Endothelial cell of umbilical vein (primary cell): ENCODE data around the gene CBX2. TPM values are rescaled to one million over a fixed set of nuclear protein-coding genes. Genes with fewer than 3 reads are reported as not detected.

Experiments used
- BruUV-seq: library from RNA; stranded (reverse); fragments of 400-500 nt; replicated peaks from 2 replicates; lab custom pipeline; 2021; lab: Mats Ljungman, UMichigan
- CTCF ChIA-PET: fragments of 300-600, 350-600 bp; sonication (Branson Sonifier 250); formaldehyde crosslinking; loops from one replicate; lab custom pipeline; 2021; ENCODE audit warnings: antibody characterized with exemption, inconsistent platforms; lab: Charles Lee
- POLR2A ChIA-PET: fragments of 300-600, 350-600 bp; sonication (Branson Sonifier 250); formaldehyde crosslinking; loops from one replicate; lab custom pipeline; 2021; ENCODE audit warnings: antibody characterized with exemption, inconsistent platforms; lab: Charles Lee
- DNase-seq: peaks from one replicate; pipeline ENCODE4 v3.0.0-alpha.2; 2011; ENCODE audit warnings: low read depth, low spot score
- FAIRE-seq: peaks from 2 replicates; lab custom pipeline; 2011; peaks lifted over from hg19 to GRCh38; lab: Jason Lieb, UNC
- H2AFZ ChIP-seq: 2 replicates; pipeline ENCODE4 v1.6.0; 2012; ENCODE audit warnings: low read depth, low read length, control low read depth, inconsistent platforms
- H3K27ac ChIP-seq: 2 replicates; pipeline ENCODE4 v1.5.1; 2011; ENCODE audit warnings: low read depth, mild to moderate bottlenecking, control low read depth, low read length, moderate library complexity; ENCODE audit not compliant: insufficient read depth
- H3K27me3 ChIP-seq, 2 experiments: 2 replicates each; pipeline versions ENCODE4 v1.6.0 to v1.6.1; 2011; ENCODE audit warnings: low read length in 2 of 2, mixed read lengths in 1 of 2; ENCODE audit not compliant: control insufficient read depth in 2 of 2, insufficient read depth in 2 of 2
- H3K36me3 ChIP-seq, 2 experiments: 2 replicates in 1 of 2; 3 replicates in 1 of 2; pipeline ENCODE4 v1.5.1; 2011; ENCODE audit warnings: low read length in 2 of 2, mild to moderate bottlenecking in 1 of 2, moderate library complexity in 1 of 2; ENCODE audit not compliant: control insufficient read depth in 2 of 2, insufficient read depth in 2 of 2; ENCODE audit errors: extremely low read depth in 1 of 2
- H3K4me1 ChIP-seq: 3 replicates; pipeline ENCODE4 v1.5.1; 2011; ENCODE audit warnings: mild to moderate bottlenecking, low read length; ENCODE audit not compliant: control insufficient read depth, insufficient read depth; ENCODE audit errors: extremely low read depth
- H3K4me2 ChIP-seq: 2 replicates; pipeline ENCODE4 v1.6.1; 2011; ENCODE audit warnings: low read length, control low read depth, mixed read lengths; ENCODE audit not compliant: insufficient read depth
- H3K4me3 ChIP-seq, 3 experiments: fragments of 200-600 bp in 1 of 3; sonication (generic), shearing (Covaris generic) in 1 of 3; replicated peaks in 1 of 3; 2 replicates each; pipeline ENCODE4 v1.5.1; 2011 to 2016; ENCODE audit warnings: control low read depth in 3 of 3, low read length in 3 of 3, mild to moderate bottlenecking in 2 of 3, inconsistent platforms in 1 of 3, low read depth in 1 of 3, moderate library complexity in 1 of 3; ENCODE audit not compliant: insufficient read depth in 1 of 3
- H3K79me2 ChIP-seq: 2 replicates; pipeline ENCODE4 v1.6.0; 2012; ENCODE audit warnings: low read length, inconsistent platforms; ENCODE audit not compliant: control insufficient read depth, insufficient read depth
- H3K9ac ChIP-seq: replicated peaks from 2 replicates; pipeline ENCODE3; 2011; ENCODE audit warnings: low read length, control low read depth; ENCODE audit not compliant: insufficient read depth; ENCODE audit errors: extremely low read depth
- H3K9me1 ChIP-seq: replicated peaks from 3 replicates; pipeline ENCODE4 v1.6.0; 2011; ENCODE audit warnings: mild to moderate bottlenecking, low read length; ENCODE audit not compliant: control insufficient read depth, insufficient read depth; ENCODE audit errors: extremely low read depth
- H3K9me3 ChIP-seq: replicated peaks from 2 replicates; pipeline ENCODE4 v1.5.1; 2012; ENCODE audit warnings: low read length, inconsistent platforms; ENCODE audit not compliant: control insufficient read depth, insufficient read depth
- H4K20me1 ChIP-seq: replicated peaks from 2 replicates; pipeline ENCODE3; 2011; ENCODE audit warnings: mild to moderate bottlenecking, low read length; ENCODE audit not compliant: control insufficient read depth, insufficient read depth; ENCODE audit errors: extremely low read depth
- CTCF ChIP-seq, 2 donors: IDR thresholded peaks; 1 replicate in 1 of 2; 2 replicates in 1 of 2; pipeline ENCODE4 v1.5.1; 2011; ENCODE audit warnings: low read length in 2 of 2, mild to moderate bottlenecking in 2 of 2, moderate library complexity in 2 of 2, control low read depth in 1 of 2, inconsistent platforms in 1 of 2, low read depth in 1 of 2; ENCODE audit not compliant: insufficient read depth in 1 of 2; ENCODE audit errors: extremely low read depth in 1 of 2
- EZH2 ChIP-seq: IDR thresholded peaks from 2 replicates; pipeline ENCODE4 v1.6.1; 2012; ENCODE audit warnings: borderline replicate concordance, low read depth, mild to moderate bottlenecking, moderate library complexity, low read length, inconsistent platforms; ENCODE audit not compliant: severe bottlenecking
- FOS ChIP-seq: IDR thresholded peaks from 2 replicates; pipeline ENCODE4 v1.6.1; 2011; ENCODE audit warnings: mild to moderate bottlenecking, low read length, moderate library complexity, borderline replicate concordance; ENCODE audit not compliant: insufficient read depth
- GATA2 ChIP-seq: IDR thresholded peaks from 2 replicates; pipeline ENCODE4 v1.7.0; 2011; ENCODE audit warnings: low read depth, mild to moderate bottlenecking, moderate library complexity, mixed read lengths, low read length; ENCODE audit not compliant: insufficient read length, insufficient read depth
- JUN ChIP-seq: IDR thresholded peaks from 2 replicates; pipeline ENCODE4 v1.6.1; 2011; ENCODE audit warnings: borderline replicate concordance, low read depth; ENCODE audit not compliant: insufficient read length, insufficient read depth
- MAX ChIP-seq: IDR thresholded peaks from 2 replicates; pipeline ENCODE4 v1.6.1; 2011; ENCODE audit not compliant: insufficient read depth, insufficient read length
- MYC ChIP-seq: IDR thresholded peaks from one replicate; pipeline ENCODE4 v1.6.1; 2011; ENCODE audit warnings: mild to moderate bottlenecking, low read depth, low read length
- POLR2A ChIP-seq: IDR thresholded peaks from 2 replicates; pipeline ENCODE4 v1.6.1; 2012; ENCODE audit warnings: low read depth, mild to moderate bottlenecking, control low read depth, low read length
- POLR2AphosphoS5 ChIP-seq: IDR thresholded peaks from 2 replicates; pipeline ENCODE4 v1.6.1; 2012; ENCODE audit warnings: low read depth, mild to moderate bottlenecking, control low read depth, low read length, moderate library complexity; ENCODE audit not compliant: insufficient read depth
- dilution Hi-C: fragments of 300-500 bp; cut with MboI; formaldehyde crosslinking; loops from one replicate; pipeline ENCODE4 v1.15.0; 2019; ENCODE audit warnings: low sequenced_read_pairs; ENCODE audit not compliant: extremely low pct_ligation_motif_present
- intact Hi-C: fragments of 100-400 bp; cut with micrococcal nuclease; formaldehyde crosslinking; loops from one replicate; pipeline ENCODE4 v1.10.0; 2022
- polyA plus RNA-seq, 4 experiments: library from polyadenylated mRNA; depleted of rRNA in 3 of 4; stranded (reverse) in 3 of 4; unstranded in 1 of 4; fragments of >200 nt; gene quantifications; 2 replicates each; pipeline versions ENCODE4 v1.2.1 to v1.2.3, GENCODE V29; 2011 to 2012; ENCODE audit warnings: missing spikeins in 1 of 4
- total RNA-seq: library from RNA; stranded (reverse); gene quantifications from 2 replicates; pipeline ENCODE4 v1.2.3, GENCODE V29; 2021

The CBX2 gene
- total and polyA plus RNA-seq, 2 donors (not counting 3 experiments of a cell fraction or from before 2014, with no cell fraction given): 10.5 to 20.0 TPM

GRCh38 chr17:79808763-79809529, 31.0 kb downstream of the CBX2 start:
- BruUV-seq: no TSS peak
- ChIA-PET POLR2A (interaction anchor here (0.6 kb wide), 1 partner anchor 12 kb away, joined by 5 read pairs; the partner anchor contains the start of gene CBX8), CTCF (interaction anchor here (0.7 to 3.3 kb wide), 13 partner anchors 10 to 184 kb away, joined by 3 to 20 read pairs (median 6); partner anchors contain the start of gene CBX8)
- TF ChIP-seq POLR2AphosphoS5 (no peak), POLR2A (no peak), EZH2 (peak; percentile 57), CTCF (IDR thresholded peaks at IDR 0.05; ENCODE audit: extremely low read depth in 1 of 2, insufficient read depth in 1 of 2, low read depth in 1 of 2, low read length in 2 of 2) (peak in 1 of 2 donors; percentile 6), MYC (no peak), MAX (no peak), FOS (no peak), GATA2 (no peak), JUN (no peak)
- no peak overlapping the region for H3K27ac ChIP-seq
- H4K20me1 ChIP-seq: no peaks in the 10 kb centered on the region
- H3K4me1 ChIP-seq: peaks cover 5% of the 10 kb centered on the region
- dilution Hi-C loops: no loop called here
- H3K9ac ChIP-seq: no peak overlapping the region
- H3K9me3 ChIP-seq: no peaks in the 10 kb centered on the region
- no peaks in the 10 kb centered on the region for H3K9me1 ChIP-seq
- no peak overlapping the region for H3K4me2 ChIP-seq
- no peak overlapping the region for H2AFZ ChIP-seq
- no peak for FAIRE-seq
- H3K36me3 ChIP-seq: no peaks in the 10 kb centered on the region
- intact Hi-C loops: no loop called here
- H3K79me2 ChIP-seq: no peaks in the 10 kb centered on the region
- H3K27me3 ChIP-seq: peaks cover 75 to 84% of the 10 kb centered on the region in 2 experiments
- no peak overlapping the region for H3K4me3 ChIP-seq
- no peak for DNase-seq
